Adrenal gland (tissue), 12 donors: ENCODE data around the gene PPARGC1A. TPM values are rescaled to one million over a fixed set of nuclear protein-coding genes. Genes with fewer than 3 reads are reported as not detected.

ENCODE experiments used
- DNase-seq, 7 donors: peaks; one replicate each; pipeline ENCODE4 v3.0.0-alpha.2; 2019 to 2020
- H3K27ac ChIP-seq, 5 donors: fragments of 200-600 bp; sonication (generic) in 4 of 5; 1 replicate in 3 of 5; 2 replicates in 2 of 5; pipeline versions ENCODE4 v1.5.1 to v1.8.0; 2016 to 2020; ENCODE audit warnings: mild to moderate bottlenecking in 1 of 5
- H3K27me3 ChIP-seq: fragments of 200-600 bp; 2 replicates; pipeline ENCODE4 v1.8.0; 2021
- H3K36me3 ChIP-seq, 2 donors: fragments of 200-600 bp; replicated peaks in 1 of 2; 1 replicate in 1 of 2; 2 replicates in 1 of 2; pipeline versions ENCODE4 v1.5.1 to v1.8.0; 2018 to 2022
- H3K4me1 ChIP-seq, 2 donors: fragments of 200-600 bp; replicated peaks in 1 of 2; 1 replicate in 1 of 2; 2 replicates in 1 of 2; pipeline versions ENCODE4 v1.5.1 to v1.8.0; 2018 to 2021
- H3K4me3 ChIP-seq, 4 donors: fragments of 200-600 bp; sonication (generic) in 3 of 4; one replicate each; pipeline ENCODE4 v1.5.1; 2016 to 2018
- H3K9me3 ChIP-seq, 3 donors: fragments of 200-600 bp; sonication (generic) in 1 of 3; replicated peaks in 1 of 3; 1 replicate in 2 of 3; 2 replicates in 1 of 3; pipeline versions ENCODE4 v1.5.1 to v1.8.0; 2016 to 2021
- POLR2A ChIP-seq, 2 donors: fragments of 450-650 bp; IDR thresholded peaks; one replicate each; pipeline ENCODE4 v1.6.1; 2017; ENCODE audit warnings: antibody characterized with exemption in 2 of 2, mild to moderate bottlenecking in 2 of 2, moderate library complexity in 1 of 2
- WGBS, 4 donors: extraction: QIAGEN DNeasy Blood & Tissue Kit in 2 of 4; methylation state at CpG; one replicate each; pipeline versions ENCODE4 v1.1.5 to v1.1.7; 2013 to 2017; 5-methylcytosine and 5-hydroxymethylcytosine counted together
- intact Hi-C, 2 donors: fragments of 100-400 bp; cut with DNase I; formaldehyde crosslinking; loops; one replicate each; pipeline versions ENCODE4 v1.14.1 to v1.15.0; 2022 to 2023
- polyA plus RNA-seq, 3 donors: library from polyadenylated mRNA; stranded (reverse); fragments of 200-250 nt in 2 of 3; fragments of 350-450 nt in 1 of 3; fragmentation: Illumina TruSeq in 1 of 3; extraction: RNeasy Lipid Tissue Mini Kit (QIAGEN cat#74804) in 1 of 3; gene quantifications; one replicate each; pipeline ENCODE4 v1.2.3, GENCODE V29; 2013 to 2014
- total RNA-seq, 9 donors: library from RNA; depleted of rRNA in 4 of 9; stranded (reverse); fragments of >200 nt in 4 of 9; fragments of 120-200 nt in 1 of 9; fragmentation: NEBNext Ultra II Directional in 1 of 9; extraction: Animal tissue kit (Norgen Biotek cat#: 25700) in 1 of 9; gene quantifications; one replicate each; pipeline versions ENCODE4 v1.1.0 to v1.2.4, GENCODE V29; 2013 to 2023
- TF ChIP-seq, protein P1 (sequence below), 6 experiments: fragments of 450-650 bp in 4 of 6; fragments of 200-600 bp in 2 of 6; sonication (generic) in 1 of 6; IDR thresholded peaks; 1 replicate in 5 of 6; 2 replicates in 1 of 6; pipeline versions ENCODE4 v1.5.1 to v1.8.0; 2016 to 2021; ENCODE audit warnings: antibody characterized with exemption in 6 of 6, mild to moderate bottlenecking in 2 of 6, moderate library complexity in 1 of 6
- donor health status: healthy with polysubstance abuse.
- donor health status: Bipolar disorder and iron deficiency.
- donor health status: DM: yes; HTN: yes; CAD: no.
- donor health status: DM: no; HTN: no; CAD: no.
- donor health status: DM: no; HTN: no; CAD: no.
- donor health status: DM: yes; HTN: yes; CAD: no.

PPARGC1A gene
- total and polyA plus RNA-seq, 12 donors, result 1.6 to 14.3 (median 5.5) TPM

DNA sequence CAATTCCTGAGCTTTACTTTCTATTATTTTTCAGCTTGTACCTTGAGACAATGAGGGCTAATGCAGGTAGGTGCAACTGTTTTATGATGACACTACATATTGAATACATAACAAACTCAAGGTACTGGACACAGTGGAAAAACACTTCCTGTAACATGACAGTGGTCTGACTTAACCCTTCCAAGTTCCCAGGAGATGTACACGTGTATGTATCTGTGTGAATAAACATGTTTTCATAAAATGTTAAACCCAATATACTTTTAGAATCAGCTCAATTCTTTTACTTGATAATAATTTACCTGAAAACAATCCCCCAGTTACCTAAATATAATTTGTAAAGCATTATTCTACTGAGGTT, 1.2 kb upstream of the PPARGC1A start:
- TF ChIP-seq, protein P1, sequence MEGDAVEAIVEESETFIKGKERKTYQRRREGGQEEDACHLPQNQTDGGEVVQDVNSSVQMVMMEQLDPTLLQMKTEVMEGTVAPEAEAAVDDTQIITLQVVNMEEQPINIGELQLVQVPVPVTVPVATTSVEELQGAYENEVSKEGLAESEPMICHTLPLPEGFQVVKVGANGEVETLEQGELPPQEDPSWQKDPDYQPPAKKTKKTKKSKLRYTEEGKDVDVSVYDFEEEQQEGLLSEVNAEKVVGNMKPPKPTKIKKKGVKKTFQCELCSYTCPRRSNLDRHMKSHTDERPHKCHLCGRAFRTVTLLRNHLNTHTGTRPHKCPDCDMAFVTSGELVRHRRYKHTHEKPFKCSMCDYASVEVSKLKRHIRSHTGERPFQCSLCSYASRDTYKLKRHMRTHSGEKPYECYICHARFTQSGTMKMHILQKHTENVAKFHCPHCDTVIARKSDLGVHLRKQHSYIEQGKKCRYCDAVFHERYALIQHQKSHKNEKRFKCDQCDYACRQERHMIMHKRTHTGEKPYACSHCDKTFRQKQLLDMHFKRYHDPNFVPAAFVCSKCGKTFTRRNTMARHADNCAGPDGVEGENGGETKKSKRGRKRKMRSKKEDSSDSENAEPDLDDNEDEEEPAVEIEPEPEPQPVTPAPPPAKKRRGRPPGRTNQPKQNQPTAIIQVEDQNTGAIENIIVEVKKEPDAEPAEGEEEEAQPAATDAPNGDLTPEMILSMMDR (IDR thresholded peaks at IDR 0.05), result no peak
- TF ChIP-seq POLR2A (IDR thresholded peaks at IDR 0.05), result peak in 1 of 2 donors; percentile 23
- no peak for DNase-seq
- intact Hi-C loops, result loop anchor here in 1 of 2 donors (10.0 kb wide), 1 partner anchor 54 kb away; no protein-coding TSS in a partner anchor
- Histone ChIP-seq H3K27ac (peak overlapping the region in 2 of 5 donors; percentile 44 to 85), H3K4me1 (peaks cover 0 to 23% of the 10 kb centered on the region in 2 donors), H3K9me3 (no peaks in the 10 kb centered on the region), H3K36me3 (no peaks in the 10 kb centered on the region), H3K4me3 (peak overlapping the region in 1 of 4 donors; percentile 75), H3K27me3 (no peaks in the 10 kb centered on the region)
- WGBS, 4 donors, result 17 to 36% (median 25%) methylated on average over 1 of the region's 1 CpG

DNA sequence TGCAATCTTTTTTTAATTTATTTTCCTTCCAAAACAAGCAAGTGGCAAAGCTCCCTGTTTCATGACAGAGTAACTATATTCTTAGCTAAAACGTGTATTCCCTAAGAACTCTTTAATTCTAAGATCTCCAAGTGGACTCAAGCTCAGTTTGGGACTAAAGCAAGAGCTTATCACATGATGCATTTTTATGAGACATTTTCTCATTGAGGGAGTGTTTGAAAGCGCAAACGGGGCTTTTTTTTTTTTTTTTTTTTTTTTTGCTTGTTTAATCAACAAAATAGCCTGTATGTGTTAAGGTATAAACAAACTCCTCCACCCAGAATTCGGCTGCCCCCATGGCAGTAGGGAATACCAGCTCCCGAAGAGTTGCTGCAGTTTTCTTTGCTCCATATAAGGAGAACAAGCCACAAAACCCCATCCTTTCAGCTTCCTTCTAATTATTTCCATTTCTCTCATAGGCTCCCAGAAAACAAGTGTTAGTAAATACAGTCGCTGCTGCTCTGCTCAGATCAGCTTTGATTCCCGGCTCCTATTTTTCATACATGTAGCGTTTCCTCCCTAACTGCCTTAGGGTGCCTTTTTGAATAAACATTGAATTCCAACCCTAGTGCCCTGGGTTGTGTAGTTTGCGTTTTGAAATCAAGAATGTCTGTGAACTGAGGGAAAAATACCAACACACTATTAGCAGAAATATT, 669 bp upstream of the PPARGC1A start:
- H3K36me3 ChIP-seq, result no peaks in the 10 kb centered on the region
- H3K9me3 ChIP-seq, result no peaks in the 10 kb centered on the region
- DNase-seq, result no peak
- peak overlapping the region in 4 of 5 donors; percentile 81 to 90 (median 84) for H3K27ac ChIP-seq
- peak overlapping the region in 2 of 4 donors; percentile 58 to 75 for H3K4me3 ChIP-seq
- TF ChIP-seq, protein P1 (IDR thresholded peaks at IDR 0.05), result no peak
- peak in 1 of 2 donors; percentile 22 for TF ChIP-seq POLR2A (IDR thresholded peaks at IDR 0.05)
- intact Hi-C loops, result loop anchor here in 1 of 2 donors (10.0 kb wide), 1 partner anchor 54 kb away; no protein-coding TSS in a partner anchor
- WGBS, 4 donors, result 9 to 15% (median 9%) methylated on average over 9 of the region's 9 CpGs
- H3K27me3 ChIP-seq, result no peaks in the 10 kb centered on the region
- peaks cover 0 to 23% of the 10 kb centered on the region in 2 donors for H3K4me1 ChIP-seq

DNA sequence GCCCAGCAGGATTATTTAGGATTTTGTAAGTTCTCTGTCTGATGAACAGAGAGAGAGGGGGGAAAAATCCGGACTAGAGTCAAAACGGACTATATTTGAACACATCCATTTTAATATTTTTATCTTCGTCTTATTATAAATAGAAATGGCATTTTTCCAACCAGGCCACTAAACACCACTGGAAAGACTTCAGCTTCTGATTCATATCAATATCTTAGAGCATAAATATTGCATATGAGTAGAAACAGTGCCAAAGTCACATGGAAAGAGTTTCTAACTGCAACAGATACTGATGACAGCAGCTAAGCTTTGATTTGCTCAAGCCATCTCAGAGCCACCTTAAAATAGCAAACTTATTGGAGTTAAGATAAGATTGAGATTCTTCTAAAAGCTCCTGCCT, 456 bp downstream of the PPARGC1A start:
- DNase-seq, result no peak
- TF ChIP-seq, protein P1 (IDR thresholded peaks at IDR 0.05), result no peak
- TF ChIP-seq POLR2A (IDR thresholded peaks at IDR 0.05), result no peak
- Histone ChIP-seq H3K36me3 (no peaks in the 10 kb centered on the region), H3K9me3 (no peaks in the 10 kb centered on the region), H3K4me3 (peak overlapping the region in 3 of 4 donors; percentile 2 to 75 (median 58)), H3K27me3 (no peaks in the 10 kb centered on the region), H3K4me1 (peaks cover 0 to 23% of the 10 kb centered on the region in 2 donors), H3K27ac (peak overlapping the region in 4 of 5 donors; percentile 81 to 90 (median 84))
- intact Hi-C loops, result no loop called here
- WGBS, 4 donors, result 0 to 5% (median 1%) methylated on average over 3 of the region's 3 CpGs

DNA sequence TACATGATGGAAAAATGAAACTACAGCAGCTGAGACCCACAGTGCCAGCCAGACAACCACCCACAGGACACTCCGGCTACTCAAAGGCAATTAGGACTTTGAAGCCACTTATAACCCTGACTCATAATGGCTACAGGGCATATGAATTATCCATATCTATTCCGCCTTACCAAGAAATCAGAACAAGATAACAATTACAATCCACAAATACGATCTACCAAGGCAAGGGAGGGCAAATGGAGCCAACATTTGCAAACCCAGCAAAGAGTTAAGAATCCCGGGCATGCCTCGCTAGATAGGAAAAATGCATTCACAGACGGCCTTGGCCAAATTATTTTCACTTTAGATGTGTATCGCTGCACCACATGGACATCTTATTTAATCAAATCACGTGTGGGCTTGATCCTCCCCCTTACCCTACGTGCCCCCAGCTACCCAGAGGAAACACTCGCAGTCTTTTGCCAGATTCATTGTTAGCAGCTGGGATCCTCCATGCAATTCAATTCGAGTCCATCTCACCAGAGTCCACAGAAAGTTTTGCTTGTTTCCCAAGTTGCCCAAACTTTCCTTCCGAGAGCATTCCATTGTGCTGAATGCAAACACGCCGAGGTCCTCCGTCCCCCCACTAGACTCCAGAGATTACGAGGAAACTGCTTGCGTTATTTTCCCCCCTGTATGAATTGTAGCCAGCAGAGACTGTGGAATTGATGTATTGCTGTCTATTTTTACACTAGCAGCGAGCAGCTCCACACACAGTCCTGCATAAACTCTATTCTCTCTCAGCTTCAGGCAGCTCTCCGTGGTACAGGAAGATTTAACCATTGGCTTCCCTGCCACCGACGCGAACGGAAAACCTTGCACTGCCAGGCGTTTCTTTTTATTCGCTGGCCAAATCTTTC, 1.2 kb downstream of the PPARGC1A start:
- Histone ChIP-seq H3K27me3 (no peaks in the 10 kb centered on the region), H3K9me3 (no peaks in the 10 kb centered on the region), H3K36me3 (no peaks in the 10 kb centered on the region), H3K27ac (peak overlapping the region in 4 of 5 donors; percentile 81 to 90 (median 84)), H3K4me1 (peaks cover 0 to 23% of the 10 kb centered on the region in 2 donors), H3K4me3 (peak overlapping the region; percentile 2 to 75 (median 40))
- DNase-seq, result peak; percentile 31 to 72 (median 60)
- WGBS, 4 donors, result 4 to 10% (median 7%) methylated on average over 25 of the region's 25 CpGs
- intact Hi-C loops, result no loop called here
- TF ChIP-seq POLR2A (IDR thresholded peaks at IDR 0.05), result peak in 1 of 2 donors; percentile 72
- TF ChIP-seq, protein P1 (IDR thresholded peaks at IDR 0.05), result no peak
